GM18505 (cell line): Measurements from ENCODE around the gene BCAP31.

ENCODE experiments used
- ATAC-seq: cut with Tn5 transposase; IDR thresholded peaks from one replicate; pipeline ENCODE4 v1.9.1; 2021; ENCODE audit not compliant: unreplicated experiment
- POLR2A ChIP-seq: IDR thresholded peaks from 4 replicates; pipeline ENCODE4 v1.6.1; 2011; ENCODE audit warnings: borderline replicate concordance; ENCODE audit not compliant: insufficient read depth, insufficient read length; ENCODE audit errors: extremely low read depth

BCAP31 gene

GRCh38 chrX:153653556-153653955 lies 70.6 kb downstream of the BCAP31 start:
- TF ChIP-seq POLR2A, result no peak
- no peak for ATAC-seq

- no peak for ATAC-seq
- no peak for TF ChIP-seq POLR2A
These were observed 72.6 kb downstream of the BCAP31 start for GRCh38 chrX:153651540-153652079.

GRCh38 chrX:153650959-153651358 lies 73.2 kb downstream of the BCAP31 start:
- TF ChIP-seq POLR2A, result no peak
- ATAC-seq, result no peak
